Endothelial cell (in vitro differentiated cells): ENCODE measurements around the gene DCLK1. TPM values are rescaled to one million over a fixed set of nuclear protein-coding genes. Genes with fewer than 3 reads are reported as not detected.
A peak's percentile ranks its signal among the peaks of the same experiment; 100 is the strongest.

Experiments used
- DNase-seq: peaks from one replicate; pipeline ENCODE4 v3.0.0; 2021; ENCODE audit warnings: low spot score
- H3K27ac Mint-ChIP-seq: one replicate; pipeline ENCODE4 v1.8.0; 2021; ENCODE audit warnings: mixed read lengths, inconsistent platforms; ENCODE audit not compliant: unreplicated experiment
- H3K27me3 Mint-ChIP-seq: one replicate; pipeline ENCODE4 v1.8.0; 2021; ENCODE audit warnings: mild to moderate bottlenecking, moderate library complexity, mixed read lengths, inconsistent platforms; ENCODE audit not compliant: unreplicated experiment
- H3K36me3 Mint-ChIP-seq: one replicate; pipeline ENCODE4 v1.8.0; 2021; ENCODE audit warnings: mild to moderate bottlenecking, low read depth, mixed read lengths, inconsistent platforms; ENCODE audit not compliant: unreplicated experiment
- H3K4me1 Mint-ChIP-seq: one replicate; pipeline ENCODE4 v1.8.0; 2021; ENCODE audit warnings: mild to moderate bottlenecking, mixed read lengths, inconsistent platforms; ENCODE audit not compliant: unreplicated experiment
- H3K4me3 Mint-ChIP-seq: one replicate; pipeline ENCODE4 v1.8.0; 2021; ENCODE audit warnings: mild to moderate bottlenecking, mixed read lengths, inconsistent platforms; ENCODE audit not compliant: unreplicated experiment
- H3K9me3 Mint-ChIP-seq: one replicate; pipeline ENCODE4 v1.8.0; 2021; ENCODE audit warnings: mixed read lengths, inconsistent platforms; ENCODE audit not compliant: unreplicated experiment
- total RNA-seq: library from RNA; stranded (reverse); fragmentation: NEBNext Ultra II Directional; extraction: Animal tissue kit (Norgen Biotek cat#: 25700); gene quantifications from one replicate; pipeline ENCODE4 v1.2.1, GENCODE V29; 2021; ENCODE audit not compliant: unreplicated experiment
- TF ChIP-seq, protein P1 (sequence below): fragments of 200-600 bp; sonication (generic); IDR thresholded peaks from one replicate; pipeline ENCODE4 v1.5.0; 2021; ENCODE audit warnings: antibody characterized with exemption; ENCODE audit not compliant: unreplicated experiment

Gene DCLK1
- total RNA-seq, 1 donor from 2014 or later, result 1.6 TPM

DNA sequence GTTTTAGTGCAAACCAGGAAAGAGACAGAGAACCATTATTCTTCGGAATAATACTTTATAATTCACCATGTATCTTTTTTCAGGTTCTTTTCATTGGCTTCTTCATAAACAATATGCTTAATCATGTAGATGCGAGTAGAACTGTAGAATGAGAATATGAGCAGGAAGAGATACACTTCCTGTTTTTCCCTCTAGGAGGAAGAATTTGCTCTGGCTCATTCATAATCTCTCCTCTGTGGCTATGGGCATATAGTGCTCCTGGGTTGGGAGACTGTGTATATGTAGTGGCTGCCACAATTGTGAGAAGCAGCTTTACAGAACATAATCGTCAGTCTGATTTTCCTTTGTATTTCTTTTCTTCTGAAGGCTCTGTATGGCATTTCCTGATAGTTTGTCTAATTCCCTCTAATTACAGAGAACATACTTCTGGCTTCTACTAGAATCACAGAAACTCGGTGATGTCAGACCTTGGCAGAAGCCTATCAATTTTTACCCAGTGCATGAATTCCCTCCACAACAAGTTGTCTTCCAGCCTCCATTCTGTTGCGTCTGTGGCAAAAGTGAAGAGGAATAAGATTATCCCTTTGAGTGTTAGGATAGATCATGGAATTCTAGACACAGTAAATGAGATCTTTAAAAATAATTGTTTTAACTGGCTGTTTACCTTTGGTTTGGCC, 2.9 kb upstream of the DCLK1 start:
- peaks cover 5% of the 10 kb centered on the region for H3K27me3 Mint-ChIP-seq
- peaks cover 4% of the 10 kb centered on the region for H3K4me1 Mint-ChIP-seq
- no peak for DNase-seq

DNA sequence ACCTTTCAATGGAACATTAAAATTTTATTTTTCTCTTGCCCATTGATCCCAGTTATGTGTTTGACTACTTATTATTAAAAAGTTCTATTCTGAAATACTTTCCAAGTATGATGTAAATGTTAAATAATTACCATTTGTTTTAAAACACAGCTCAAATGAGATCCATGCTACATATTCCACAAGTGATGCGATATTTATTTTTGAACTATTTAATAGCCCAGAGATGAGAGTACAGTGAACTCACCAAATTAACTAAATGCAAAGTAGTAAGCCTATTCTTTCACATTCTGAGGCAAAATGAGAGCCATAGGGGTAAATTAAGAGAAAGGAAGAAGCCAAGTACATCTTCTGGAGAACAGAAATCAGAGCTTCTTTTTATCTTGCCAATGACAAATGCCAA, 1.2 kb upstream of the DCLK1 start:
- Mint-ChIP-seq H3K27me3 (peaks cover 5% of the 10 kb centered on the region), H3K27ac (no peak overlapping the region), H3K4me3 (no peak overlapping the region), H3K9me3 (no peaks in the 10 kb centered on the region), H3K4me1 (peaks cover 4% of the 10 kb centered on the region), H3K36me3 (no peaks in the 10 kb centered on the region)
- TF ChIP-seq, protein P1, sequence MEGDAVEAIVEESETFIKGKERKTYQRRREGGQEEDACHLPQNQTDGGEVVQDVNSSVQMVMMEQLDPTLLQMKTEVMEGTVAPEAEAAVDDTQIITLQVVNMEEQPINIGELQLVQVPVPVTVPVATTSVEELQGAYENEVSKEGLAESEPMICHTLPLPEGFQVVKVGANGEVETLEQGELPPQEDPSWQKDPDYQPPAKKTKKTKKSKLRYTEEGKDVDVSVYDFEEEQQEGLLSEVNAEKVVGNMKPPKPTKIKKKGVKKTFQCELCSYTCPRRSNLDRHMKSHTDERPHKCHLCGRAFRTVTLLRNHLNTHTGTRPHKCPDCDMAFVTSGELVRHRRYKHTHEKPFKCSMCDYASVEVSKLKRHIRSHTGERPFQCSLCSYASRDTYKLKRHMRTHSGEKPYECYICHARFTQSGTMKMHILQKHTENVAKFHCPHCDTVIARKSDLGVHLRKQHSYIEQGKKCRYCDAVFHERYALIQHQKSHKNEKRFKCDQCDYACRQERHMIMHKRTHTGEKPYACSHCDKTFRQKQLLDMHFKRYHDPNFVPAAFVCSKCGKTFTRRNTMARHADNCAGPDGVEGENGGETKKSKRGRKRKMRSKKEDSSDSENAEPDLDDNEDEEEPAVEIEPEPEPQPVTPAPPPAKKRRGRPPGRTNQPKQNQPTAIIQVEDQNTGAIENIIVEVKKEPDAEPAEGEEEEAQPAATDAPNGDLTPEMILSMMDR, result no peak
- DNase-seq, result no peak

More for the DNA sequence above, 2.9 kb upstream of the DCLK1 start:
- Mint-ChIP-seq H3K27ac (no peak overlapping the region), H3K9me3 (no peaks in the 10 kb centered on the region), H3K4me3 (no peak overlapping the region), H3K36me3 (no peaks in the 10 kb centered on the region)
- TF ChIP-seq, protein P1, result no peak

DNA sequence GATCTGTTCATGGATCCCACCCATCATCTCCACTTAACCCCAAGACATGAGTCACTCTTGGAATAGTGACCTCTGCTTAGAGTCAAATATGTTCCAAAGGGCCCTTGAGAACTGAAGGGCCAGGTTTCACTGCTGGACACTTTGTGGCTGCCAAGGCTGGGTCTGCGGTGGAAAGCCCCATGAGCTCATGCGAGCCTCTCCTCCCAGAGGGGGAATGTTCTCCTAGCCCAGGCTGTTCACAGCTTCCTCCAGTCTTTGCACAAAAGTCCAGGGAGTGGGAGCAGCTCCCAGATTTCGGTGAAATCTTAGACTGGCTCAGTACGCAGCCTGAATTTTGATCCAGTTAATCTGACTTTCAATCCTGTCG, 732 bp upstream of the DCLK1 start:
- Mint-ChIP-seq H3K4me1 (peaks cover 4% of the 10 kb centered on the region), H3K4me3 (no peak overlapping the region), H3K9me3 (no peaks in the 10 kb centered on the region), H3K27ac (no peak overlapping the region), H3K27me3 (peaks cover 5% of the 10 kb centered on the region), H3K36me3 (no peaks in the 10 kb centered on the region)
- no peak for DNase-seq
- TF ChIP-seq, protein P1, result no peak

DNA sequence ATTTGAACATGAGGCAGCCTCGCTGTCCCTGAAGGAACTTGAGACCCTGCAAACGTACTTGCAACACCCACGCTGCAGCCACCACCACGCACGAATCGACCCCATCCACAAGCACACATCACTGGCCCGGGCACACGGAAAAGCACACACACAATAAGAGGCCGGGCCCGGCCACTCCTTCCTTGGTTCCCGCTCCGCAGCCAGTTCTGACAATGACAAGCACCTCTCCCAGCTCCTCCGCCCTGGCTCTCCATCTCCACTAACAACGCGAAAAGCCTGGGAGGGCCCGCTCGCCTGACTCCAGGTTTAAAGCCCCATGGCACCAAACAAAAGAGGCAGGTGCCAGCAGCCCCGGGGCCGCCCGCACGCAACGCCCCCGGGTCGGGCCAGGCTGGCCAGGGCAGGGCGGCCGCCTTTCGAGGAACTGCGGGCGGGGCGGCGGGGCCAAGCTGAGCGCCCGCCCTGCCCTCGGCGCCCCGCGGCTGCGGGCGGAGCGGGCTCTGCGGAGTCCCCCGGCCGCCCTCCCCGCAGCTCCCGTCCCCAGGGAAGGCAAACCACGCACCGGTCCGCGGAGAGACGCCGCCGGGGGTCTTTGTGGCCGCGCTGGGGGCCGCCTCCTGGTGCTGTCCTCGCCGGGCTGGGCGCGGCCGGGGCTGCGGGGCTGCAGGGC, 495 bp downstream of the DCLK1 start:
- peaks cover 5% of the 10 kb centered on the region for H3K27me3 Mint-ChIP-seq
- no peaks in the 10 kb centered on the region for H3K9me3 Mint-ChIP-seq
- peak; percentile 24 for DNase-seq
- peak overlapping the region; percentile 81 for H3K4me3 Mint-ChIP-seq
- TF ChIP-seq, protein P1, result no peak
- no peak overlapping the region for H3K27ac Mint-ChIP-seq
- no peaks in the 10 kb centered on the region for H3K36me3 Mint-ChIP-seq
- peaks cover 4% of the 10 kb centered on the region for H3K4me1 Mint-ChIP-seq

DNA sequence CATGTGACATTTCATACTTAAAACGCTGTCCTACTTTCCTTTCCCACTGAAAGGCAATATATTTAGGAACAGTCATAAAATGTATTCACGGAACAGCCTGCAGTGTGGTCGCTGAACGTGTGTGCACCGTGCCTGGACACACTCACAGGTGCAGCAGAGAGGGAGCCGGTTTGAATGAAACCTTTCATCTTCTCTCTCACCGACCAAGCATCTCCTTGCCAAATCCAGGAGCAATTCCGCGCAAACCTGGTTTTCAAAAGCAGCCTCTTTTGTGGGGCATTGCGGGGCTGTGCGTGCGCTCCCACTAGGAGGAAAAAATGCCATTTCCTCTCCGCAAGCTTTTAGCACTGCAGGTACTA, 1.0 kb downstream of the DCLK1 start:
- peaks cover 5% of the 10 kb centered on the region for H3K27me3 Mint-ChIP-seq

More for the DNA sequence above, 1.0 kb downstream of the DCLK1 start:
- no peak for DNase-seq
- H3K36me3 Mint-ChIP-seq, result no peaks in the 10 kb centered on the region
- peak overlapping the region; percentile 81 for H3K4me3 Mint-ChIP-seq
- H3K9me3 Mint-ChIP-seq, result no peaks in the 10 kb centered on the region
- TF ChIP-seq, protein P1, result no peak
- no peak overlapping the region for H3K27ac Mint-ChIP-seq
- peaks cover 4% of the 10 kb centered on the region for H3K4me1 Mint-ChIP-seq
